Body of pancreas (tissue), 4 donors: ENCODE data around the gene MYO1A.

Experiments used
- POLR2A ChIP-seq, 3 donors: fragments of 450-650 bp; IDR thresholded peaks; one replicate each; pipeline ENCODE4 v1.6.1; 2016; ENCODE audit warnings: antibody characterized with exemption in 3 of 3, mild to moderate bottlenecking in 2 of 3
- TF ChIP-seq, protein P1 (sequence below), 7 experiments: fragments of 450-650 bp in 4 of 7; fragments of 200-600 bp in 3 of 7; sonication (generic) in 3 of 7; IDR thresholded peaks; one replicate each; pipeline ENCODE4 v1.5.1; 2016 to 2019; ENCODE audit warnings: antibody characterized with exemption in 7 of 7

DNA sequence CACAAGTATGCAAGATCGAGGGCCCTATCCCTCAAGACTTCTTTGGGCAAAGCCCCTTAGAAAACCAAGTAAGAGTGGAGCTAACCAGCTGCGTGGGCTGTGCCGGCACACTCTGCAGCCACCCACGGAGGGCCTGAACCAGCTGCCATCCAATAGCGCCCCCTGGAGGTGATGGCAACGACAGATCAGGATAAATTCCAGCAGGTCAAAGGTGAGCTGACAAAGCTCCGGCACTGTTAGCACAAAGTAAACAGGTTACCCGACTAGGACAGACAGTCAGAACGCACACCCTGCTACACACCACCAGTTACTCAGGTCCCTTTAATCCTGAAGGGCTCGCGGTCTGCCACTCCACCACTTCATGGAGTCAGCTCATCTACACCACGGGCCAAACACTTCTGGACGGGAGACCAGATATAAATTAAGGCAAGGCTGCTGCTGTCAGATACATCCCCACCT lies 48.5 kb downstream of the MYO1A start:
- no peak for TF ChIP-seq POLR2A (IDR thresholded peaks at IDR 0.05)
- TF ChIP-seq, protein P1, sequence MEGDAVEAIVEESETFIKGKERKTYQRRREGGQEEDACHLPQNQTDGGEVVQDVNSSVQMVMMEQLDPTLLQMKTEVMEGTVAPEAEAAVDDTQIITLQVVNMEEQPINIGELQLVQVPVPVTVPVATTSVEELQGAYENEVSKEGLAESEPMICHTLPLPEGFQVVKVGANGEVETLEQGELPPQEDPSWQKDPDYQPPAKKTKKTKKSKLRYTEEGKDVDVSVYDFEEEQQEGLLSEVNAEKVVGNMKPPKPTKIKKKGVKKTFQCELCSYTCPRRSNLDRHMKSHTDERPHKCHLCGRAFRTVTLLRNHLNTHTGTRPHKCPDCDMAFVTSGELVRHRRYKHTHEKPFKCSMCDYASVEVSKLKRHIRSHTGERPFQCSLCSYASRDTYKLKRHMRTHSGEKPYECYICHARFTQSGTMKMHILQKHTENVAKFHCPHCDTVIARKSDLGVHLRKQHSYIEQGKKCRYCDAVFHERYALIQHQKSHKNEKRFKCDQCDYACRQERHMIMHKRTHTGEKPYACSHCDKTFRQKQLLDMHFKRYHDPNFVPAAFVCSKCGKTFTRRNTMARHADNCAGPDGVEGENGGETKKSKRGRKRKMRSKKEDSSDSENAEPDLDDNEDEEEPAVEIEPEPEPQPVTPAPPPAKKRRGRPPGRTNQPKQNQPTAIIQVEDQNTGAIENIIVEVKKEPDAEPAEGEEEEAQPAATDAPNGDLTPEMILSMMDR (IDR thresholded peaks at IDR 0.05), result peak in 6 of 7 experiments; percentile 30 to 59 (median 46)
